SK-N-SH treated with all-trans-retinoic acid at 6 μM for 48 hours (cell line): ENCODE results near the gene ABCC9.

Experiments
- ATAC-seq: fragments of 200-7000 bp; cut with Tn5 transposase; 3 replicates; pipeline ENCODE4 v1.9.1; 2020; ENCODE audit warnings: mild to moderate bottlenecking, moderate library complexity
- ARNTL ChIP-seq: fragments of 450-650 bp; formaldehyde crosslinking; IDR thresholded peaks from 2 replicates; pipeline ENCODE4 v1.5.0; 2020; ENCODE audit warnings: low read depth, mild to moderate bottlenecking, moderate library complexity, borderline replicate concordance
- BACH2 ChIP-seq: fragments of 250-450 bp; sonication (Bioruptor Pico); IDR thresholded peaks from 2 replicates; pipeline ENCODE4 v1.9.0; 2021; ENCODE audit warnings: mild to moderate bottlenecking, borderline replicate concordance
- CREB5 ChIP-seq: fragments of 250-450 bp; sonication (Bioruptor Pico); IDR thresholded peaks from 2 replicates; pipeline ENCODE4 v1.5.1; 2020; ENCODE audit warnings: low read depth, mild to moderate bottlenecking, moderate library complexity
- CSDC2 ChIP-seq: fragments of 250-450 bp; sonication (Bioruptor Pico); IDR thresholded peaks from 2 replicates; pipeline ENCODE4 v1.5.0; 2020; ENCODE audit warnings: mild to moderate bottlenecking, moderate library complexity
- CSRNP3 ChIP-seq: fragments of 250-450 bp; sonication (Bioruptor Pico); IDR thresholded peaks from 2 replicates; pipeline ENCODE4 v1.5.1; 2021; ENCODE audit warnings: mild to moderate bottlenecking, moderate library complexity
- ESRRG ChIP-seq: fragments of 250-450 bp; sonication (Bioruptor Pico); IDR thresholded peaks from 2 replicates; pipeline ENCODE4 v1.6.1; 2021; ENCODE audit warnings: mild to moderate bottlenecking
- ISL1 ChIP-seq: fragments of 250-450 bp; sonication (Bioruptor Pico); IDR thresholded peaks from 2 replicates; pipeline ENCODE4 v2.1.2; 2022; ENCODE audit warnings: mild to moderate bottlenecking, moderate library complexity
- OSR1 ChIP-seq: fragments of 250-450 bp; sonication (Bioruptor Pico); IDR thresholded peaks from 2 replicates; pipeline ENCODE4 v1.8.0; 2022; ENCODE audit warnings: moderate library complexity, mild to moderate bottlenecking, inconsistent platforms
- PATZ1 ChIP-seq: fragments of 250-450 bp; sonication (Bioruptor Pico); IDR thresholded peaks from 2 replicates; pipeline ENCODE4 v1.8.0; 2020; ENCODE audit warnings: mild to moderate bottlenecking, moderate library complexity, borderline replicate concordance
- POU6F1 ChIP-seq: fragments of 250-450 bp; sonication (Bioruptor Pico); IDR thresholded peaks from 2 replicates; pipeline ENCODE4 v1.8.0; 2021; ENCODE audit warnings: low read depth, mild to moderate bottlenecking, moderate library complexity, borderline replicate concordance
- RARB ChIP-seq: fragments of 250-450 bp; sonication (Bioruptor Pico); IDR thresholded peaks from 2 replicates; pipeline ENCODE4 v1.8.0; 2021; ENCODE audit warnings: mild to moderate bottlenecking, moderate library complexity
- SNAI2 ChIP-seq: fragments of 250-450 bp; sonication (Bioruptor Pico); IDR thresholded peaks from 2 replicates; pipeline ENCODE4 v1.5.0; 2020; ENCODE audit warnings: mild to moderate bottlenecking, moderate library complexity
- TCF4 ChIP-seq: fragments of 250-450 bp; sonication (Bioruptor Pico); IDR thresholded peaks from 2 replicates; pipeline ENCODE4 v1.8.0; 2021; ENCODE audit warnings: mild to moderate bottlenecking, moderate library complexity, borderline replicate concordance
- TOX ChIP-seq: fragments of 250-450 bp; sonication (Bioruptor Pico); IDR thresholded peaks from 2 replicates; pipeline ENCODE4 v1.8.0; 2021; ENCODE audit warnings: mild to moderate bottlenecking, moderate library complexity, borderline replicate concordance
- TSHZ2 ChIP-seq: fragments of 250-450 bp; sonication (Bioruptor Pico); IDR thresholded peaks from 2 replicates; pipeline ENCODE4 v1.5.0; 2020; ENCODE audit warnings: mild to moderate bottlenecking, moderate library complexity
- ZC3H10 ChIP-seq: fragments of 250-450 bp; sonication (Bioruptor Pico); IDR thresholded peaks from 2 replicates; pipeline ENCODE4 v1.5.1; 2021; ENCODE audit warnings: mild to moderate bottlenecking, moderate library complexity
- ZFP3 ChIP-seq: fragments of 250-450 bp; sonication (Bioruptor Pico); IDR thresholded peaks from 2 replicates; pipeline ENCODE4 v1.5.0; 2020; ENCODE audit warnings: mild to moderate bottlenecking, moderate library complexity
- ZFP30 ChIP-seq: fragments of 450-650 bp; formaldehyde crosslinking; IDR thresholded peaks from 2 replicates; pipeline ENCODE4 v1.5.0; 2022; ENCODE audit warnings: mild to moderate bottlenecking, moderate library complexity
- ZNF565 ChIP-seq: fragments of 450-650 bp; formaldehyde crosslinking; conservative IDR thresholded peaks from 2 replicates; pipeline ENCODE4 v1.5.0; 2020; ENCODE audit warnings: low read depth, mild to moderate bottlenecking, moderate library complexity
- ZNF70 ChIP-seq: fragments of 450-650 bp; formaldehyde crosslinking; IDR thresholded peaks from 2 replicates; pipeline ENCODE4 v1.5.0; 2020; ENCODE audit warnings: mild to moderate bottlenecking, moderate library complexity
- ZNF8 ChIP-seq: fragments of 450-650 bp; formaldehyde crosslinking; IDR thresholded peaks from 2 replicates; pipeline ENCODE4 v1.5.0; 2020; ENCODE audit warnings: mild to moderate bottlenecking, moderate library complexity

ABCC9 gene

GRCh38 chr12:21891751-21892217 lies 49.4 kb downstream of the ABCC9 start:
- TF ChIP-seq ARNTL (CRISPR knock-in tag), result no peak
- no peak for TF ChIP-seq ZC3H10 (CRISPR knock-in tag)
- no peak for TF ChIP-seq TSHZ2 (CRISPR knock-in tag)
- TF ChIP-seq SNAI2, result no peak
- TF ChIP-seq ZFP3, result no peak
- no peak for TF ChIP-seq ISL1 (CRISPR knock-in tag)
- TF ChIP-seq CSDC2, result no peak
- TF ChIP-seq POU6F1 (CRISPR knock-in tag), result no peak
- no peak for TF ChIP-seq BACH2 (CRISPR knock-in tag)
- TF ChIP-seq ESRRG (CRISPR knock-in tag), result no peak
- TF ChIP-seq OSR1 (CRISPR knock-in tag), result no peak
- TF ChIP-seq CSRNP3 (CRISPR knock-in tag), result no peak
- no peak for TF ChIP-seq ZNF70
- TF ChIP-seq ZNF8 (CRISPR knock-in tag), result no peak
- TF ChIP-seq TCF4 (CRISPR knock-in tag), result no peak
- TF ChIP-seq RARB (CRISPR knock-in tag), result no peak
- no peak for TF ChIP-seq TOX
- no peak for ATAC-seq

- no peak for ATAC-seq
- TF ChIP-seq ZFP30 (no peak), ZNF565 (CRISPR knock-in tag) (no peak), RARB (CRISPR knock-in tag) (no peak), TSHZ2 (CRISPR knock-in tag) (no peak), CSDC2 (no peak), ZNF8 (CRISPR knock-in tag) (no peak), ISL1 (CRISPR knock-in tag) (no peak), PATZ1 (CRISPR knock-in tag) (no peak), CREB5 (no peak), OSR1 (CRISPR knock-in tag) (no peak)
These were observed 52.9 kb downstream of the ABCC9 start for GRCh38 chr12:21888276-21888863.
